HG03103 (cell line): Measurements from ENCODE around the gene TRPM4.
"Not testable (repeated sequence)": the region's sequence is repeated elsewhere in the genome, so short reads cannot be mapped to it uniquely, and the experiment has no call there.

Experiments used
- ATAC-seq: cut with Tn5 transposase; IDR thresholded peaks from one replicate; pipeline ENCODE4 v1.9.1; 2021; ENCODE audit warnings: low read depth; ENCODE audit not compliant: unreplicated experiment

The TRPM4 gene

DNA sequence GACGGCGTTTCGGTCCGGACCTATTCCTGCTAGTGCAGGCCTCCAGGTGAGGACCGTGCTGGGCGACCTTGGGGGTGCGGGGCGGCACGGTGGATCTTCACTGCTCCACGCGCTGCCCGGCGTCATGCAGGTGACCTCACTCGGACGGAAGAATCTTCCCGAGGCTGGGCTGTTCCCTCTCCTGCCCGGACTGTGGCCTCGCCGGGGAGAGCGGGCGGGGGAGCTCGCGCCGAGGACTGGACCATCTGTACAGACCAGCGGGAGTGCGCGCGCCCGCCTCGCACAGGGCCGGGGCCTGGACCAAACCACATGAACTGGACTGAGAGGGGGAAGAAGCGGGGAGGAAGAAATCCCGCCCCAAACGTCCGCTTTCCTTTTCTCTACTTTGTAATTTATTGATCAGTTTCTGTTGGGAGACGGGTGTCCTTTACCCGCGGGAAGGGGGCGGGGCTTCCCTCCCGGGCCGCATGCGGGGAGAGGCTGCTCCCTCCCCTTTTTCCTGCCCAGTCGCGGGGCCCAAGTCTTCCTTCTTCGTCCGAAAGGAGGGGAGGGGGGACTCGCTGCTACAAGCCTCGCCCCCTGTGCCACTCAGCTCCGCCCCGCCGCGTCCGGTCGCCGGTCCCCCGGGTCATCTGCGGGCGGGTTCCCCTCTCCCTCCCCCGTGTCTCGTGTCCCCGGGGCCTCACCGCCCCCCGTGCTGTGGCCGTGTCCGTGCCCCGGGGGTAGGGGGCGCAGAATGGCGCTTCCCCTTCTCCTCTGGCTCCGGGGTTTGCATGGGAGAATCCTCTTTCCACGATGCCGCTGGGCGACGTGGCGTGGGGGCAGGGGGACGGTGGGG lies 7.3 kb upstream of the TRPM4 start:
- no peak for ATAC-seq

DNA sequence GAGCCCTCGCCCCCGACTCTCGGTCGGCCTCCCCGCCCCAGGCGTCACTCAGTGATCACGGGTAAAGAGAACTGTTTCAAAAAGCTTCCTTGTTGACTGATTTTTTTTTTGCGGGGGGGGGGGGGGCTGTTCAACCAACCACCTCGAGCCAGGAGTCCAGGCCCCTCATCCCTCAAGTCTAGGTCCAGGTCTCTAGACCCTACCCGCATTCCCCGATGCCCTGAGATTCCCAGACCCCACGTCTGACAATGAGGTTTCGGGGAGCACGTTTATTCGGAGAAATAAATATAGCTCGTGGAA lies 6.7 kb upstream of the TRPM4 start:
- no peak for ATAC-seq

DNA sequence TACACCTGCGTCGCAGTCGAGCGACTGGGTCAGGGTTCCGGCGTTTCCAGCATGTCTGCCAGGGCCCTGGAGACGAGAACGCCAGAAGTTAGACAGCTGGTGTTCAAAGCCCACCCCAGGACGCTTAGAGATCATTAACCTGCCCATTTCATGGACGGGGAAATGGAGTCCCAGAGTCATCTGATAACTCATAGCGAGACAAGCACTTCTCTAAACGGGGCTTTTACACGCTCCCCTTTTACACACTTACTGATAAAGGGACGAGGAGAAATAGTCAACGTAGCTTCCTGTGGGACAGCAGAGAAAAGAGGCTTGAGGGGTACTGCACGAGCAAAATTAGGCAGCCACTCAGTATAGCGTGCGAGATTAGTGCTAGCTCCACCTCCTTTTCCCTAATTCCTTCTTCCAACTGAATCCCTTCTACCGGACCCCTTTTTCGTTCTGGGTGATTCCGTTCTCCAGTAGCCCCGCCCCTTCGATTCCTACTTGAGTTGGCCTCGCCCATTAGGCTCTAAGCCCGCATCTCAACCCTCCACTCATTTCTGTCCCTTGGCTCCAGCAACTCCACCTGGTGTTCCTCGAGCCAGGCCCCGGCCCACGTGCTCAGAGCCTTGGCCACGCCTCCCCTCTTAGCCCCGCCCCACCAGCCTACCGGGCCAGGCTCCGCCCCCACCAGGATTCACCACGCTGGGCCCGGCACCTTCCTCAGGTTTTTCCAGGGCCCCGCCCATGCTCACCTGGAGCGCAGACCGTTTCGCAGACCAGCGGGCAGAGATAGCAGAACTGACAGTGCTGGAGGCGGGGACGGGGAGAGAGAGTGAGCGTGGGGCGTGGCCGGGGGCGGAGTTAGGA lies 6.1 kb upstream of the TRPM4 start:
- ATAC-seq = no peak

DNA sequence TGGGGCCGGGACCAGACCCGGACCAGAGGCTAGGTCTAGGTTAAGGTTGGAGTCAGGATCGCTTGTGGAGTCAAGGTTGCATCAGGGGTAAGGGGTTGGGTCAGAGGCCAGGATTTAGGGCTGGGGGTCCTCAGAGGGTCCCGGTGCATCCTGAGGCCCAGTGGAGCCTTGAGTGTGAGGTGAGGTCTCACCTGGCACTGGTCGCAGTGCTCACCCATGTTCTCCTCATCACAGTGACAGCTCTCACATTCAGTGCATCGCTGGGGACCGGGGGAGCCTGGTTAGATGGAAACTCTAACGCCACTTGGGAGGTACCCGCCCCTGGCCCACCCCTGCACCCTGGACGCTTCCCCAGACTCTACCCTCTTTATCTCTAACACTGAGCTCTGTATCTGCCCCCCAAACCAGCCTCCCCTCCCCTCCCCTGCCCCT lies 5.5 kb upstream of the TRPM4 start:
- ATAC-seq = no peak

DNA sequence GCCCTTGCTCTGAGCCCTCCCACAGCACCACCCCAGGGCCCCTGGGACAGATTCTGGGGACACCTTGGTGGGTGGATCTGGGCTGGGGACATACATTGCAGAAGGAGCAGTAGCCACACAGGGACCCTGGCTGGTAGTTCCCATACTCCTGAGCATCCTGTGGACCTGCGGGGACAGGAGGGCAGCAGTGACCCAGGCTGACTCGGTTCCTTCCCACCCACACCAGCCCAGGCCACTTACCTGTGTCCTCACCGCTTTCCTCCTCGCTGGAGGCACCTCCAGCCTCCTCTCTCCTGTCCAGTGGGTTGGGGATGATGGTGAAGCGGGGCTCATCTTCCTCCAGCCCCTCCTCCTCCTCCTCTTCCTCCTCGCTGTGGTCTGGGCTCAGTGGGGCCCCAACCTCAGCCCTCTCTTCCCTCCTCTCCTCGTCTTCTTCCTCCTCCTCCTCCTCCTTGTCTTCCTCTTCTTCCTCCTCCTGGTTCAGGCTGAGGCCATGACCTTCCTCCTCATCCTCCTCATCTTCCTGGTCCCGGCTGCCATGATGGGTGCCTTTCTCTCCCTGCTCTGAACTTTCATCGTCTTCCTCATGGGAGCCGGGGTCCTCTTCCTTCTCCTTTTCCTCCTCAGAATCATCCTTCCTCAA lies 4.3 kb upstream of the TRPM4 start:
- ATAC-seq = no peak

DNA sequence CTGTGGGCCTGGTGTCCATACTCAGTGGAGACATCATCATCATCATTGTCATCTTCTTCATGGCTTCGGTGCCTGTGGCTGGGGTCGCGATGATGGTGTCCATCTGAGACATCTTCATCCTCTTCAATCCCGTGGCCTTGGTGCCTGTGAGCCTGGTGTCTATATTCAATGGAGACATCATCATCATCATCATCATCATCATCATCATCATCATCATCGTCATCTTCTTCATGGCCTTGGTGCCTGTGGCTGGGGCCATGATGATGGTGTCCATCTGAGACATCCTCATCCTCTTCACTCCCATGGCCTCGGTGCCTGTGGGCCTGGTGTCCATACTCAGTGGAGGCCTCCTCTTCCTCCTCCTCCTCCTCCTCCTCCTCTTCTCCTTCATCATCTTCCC lies 3.3 kb upstream of the TRPM4 start:
- no peak for ATAC-seq

DNA sequence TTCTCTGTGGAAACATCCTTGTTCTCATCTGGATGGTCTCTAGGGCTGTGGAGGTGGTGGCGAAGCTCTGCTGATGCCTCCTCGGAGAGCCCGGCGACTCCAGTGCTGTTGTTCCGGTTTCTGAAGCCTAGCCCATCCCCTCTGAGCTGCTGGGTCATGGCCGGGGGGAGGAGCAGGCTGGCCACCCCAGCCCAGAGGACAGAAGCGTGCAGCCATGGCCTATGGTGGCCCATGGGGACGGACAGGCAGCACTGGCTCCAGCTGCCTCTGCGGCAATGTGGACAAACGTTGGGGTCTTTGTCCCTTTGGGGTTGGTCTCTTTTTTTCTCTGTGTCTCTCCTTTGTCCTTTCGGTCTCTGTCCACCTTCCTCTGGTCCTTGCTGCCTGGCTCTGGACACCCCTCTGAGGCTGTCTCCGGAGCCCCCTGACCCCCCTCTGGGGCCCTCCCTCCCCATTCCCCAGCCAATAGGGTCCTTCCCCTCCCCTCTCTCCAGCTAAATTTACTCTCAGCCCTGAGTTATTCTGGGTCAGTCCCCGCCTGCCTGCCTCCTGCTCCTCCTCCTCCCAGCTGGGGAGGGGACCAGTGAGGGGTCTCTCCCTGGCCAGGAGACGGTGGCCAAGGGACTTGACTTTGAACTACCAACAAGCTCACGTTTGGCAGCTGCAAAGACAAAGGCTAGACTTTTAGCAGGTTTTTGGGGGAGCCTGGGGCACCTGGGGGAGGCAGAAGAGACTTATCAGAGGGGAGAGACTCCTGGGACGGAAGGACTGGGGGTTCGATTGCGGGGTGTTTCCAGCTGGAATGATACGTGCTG lies 2.4 kb upstream of the TRPM4 start, which contains the start of gene HRC:
Gene HRC, minus strand, starts transcription at position 392 of the 815 bp plus-strand sequence. Its CDS starts 159 bp downstream, at position 233.
- no peak for ATAC-seq

DNA sequence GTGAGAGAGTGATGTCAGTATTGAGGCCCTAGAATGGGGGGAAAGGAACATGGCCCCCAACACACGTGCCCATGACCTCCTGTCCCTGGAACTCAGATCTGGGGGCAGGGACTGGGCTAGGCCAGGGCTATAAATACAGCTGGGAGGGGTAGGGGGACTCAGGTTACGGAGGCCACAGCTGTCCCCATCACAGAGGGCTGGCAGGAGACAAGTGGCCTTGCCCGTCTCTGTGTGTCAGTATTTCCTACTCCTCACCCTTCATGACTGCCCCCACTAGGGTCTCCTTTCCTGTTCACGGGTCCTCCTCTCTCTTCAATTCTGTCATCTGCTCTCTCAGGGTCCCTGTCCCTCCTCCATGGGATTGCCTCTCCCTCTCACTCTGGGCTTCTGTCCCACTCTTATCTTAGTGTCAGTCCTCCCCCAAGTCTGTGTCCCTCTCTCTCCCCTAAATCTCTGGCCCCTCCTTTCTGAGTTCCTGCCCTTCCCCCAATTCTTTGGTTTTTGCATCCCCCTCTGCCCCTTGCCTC lies 1.7 kb upstream of the TRPM4 start:
- ATAC-seq = no peak

DNA sequence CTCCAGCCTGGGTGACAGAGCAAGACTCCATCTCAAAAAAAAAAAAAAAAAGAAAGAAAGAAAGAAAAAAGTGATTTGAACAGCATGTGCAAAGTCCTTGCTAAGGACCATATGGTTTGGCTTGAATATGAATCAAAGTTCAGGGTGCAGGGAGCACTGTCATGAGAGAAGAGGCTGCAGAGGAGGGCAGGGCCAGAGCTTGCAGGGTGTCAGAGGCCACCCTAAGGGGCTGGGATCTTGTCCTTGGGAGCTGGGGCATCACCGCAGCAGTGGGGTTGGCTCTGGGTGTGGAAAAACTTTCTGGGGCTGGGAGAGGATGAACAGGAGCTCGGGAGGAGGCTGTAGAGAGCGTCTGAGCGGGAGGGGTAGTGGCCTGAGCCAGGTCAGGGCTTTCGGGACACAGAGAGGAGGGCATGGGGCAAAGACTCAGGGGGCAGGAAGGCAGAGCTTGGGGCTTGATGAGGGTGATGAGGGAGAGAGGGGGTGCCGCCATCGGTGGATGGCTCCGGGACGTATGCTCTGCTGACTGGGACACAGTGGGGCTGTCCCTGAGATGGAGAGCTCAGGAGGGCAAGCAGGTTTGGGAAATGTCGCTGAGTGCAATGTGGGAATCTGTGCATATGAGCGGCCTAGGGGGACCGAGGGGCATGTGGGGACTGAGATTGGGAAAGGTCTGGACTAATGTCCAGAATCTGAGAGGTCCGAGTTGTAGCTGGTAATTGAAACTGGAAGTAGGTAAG lies 3.0 kb downstream of the TRPM4 start:
- no peak for ATAC-seq

DNA sequence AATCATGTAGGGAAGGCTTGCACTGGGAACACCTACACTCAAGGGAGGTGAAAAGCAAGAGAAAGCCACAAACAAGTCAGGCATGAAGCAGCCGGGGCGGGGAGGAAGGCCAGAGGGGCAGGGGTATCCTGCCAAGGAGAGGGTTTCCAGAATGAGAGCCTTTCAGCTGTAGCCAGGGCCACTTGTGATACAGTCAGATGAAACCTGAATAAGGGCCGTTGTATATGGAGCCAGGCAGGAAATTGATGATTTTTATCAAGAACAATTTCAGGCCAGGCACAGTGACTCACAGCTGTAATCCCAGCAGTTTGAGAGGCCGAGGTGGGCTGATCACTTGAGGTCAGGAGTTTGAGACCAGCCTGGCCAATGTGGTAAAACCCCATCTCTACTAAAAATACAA lies 4.4 kb downstream of the TRPM4 start:
- ATAC-seq = no peak

DNA sequence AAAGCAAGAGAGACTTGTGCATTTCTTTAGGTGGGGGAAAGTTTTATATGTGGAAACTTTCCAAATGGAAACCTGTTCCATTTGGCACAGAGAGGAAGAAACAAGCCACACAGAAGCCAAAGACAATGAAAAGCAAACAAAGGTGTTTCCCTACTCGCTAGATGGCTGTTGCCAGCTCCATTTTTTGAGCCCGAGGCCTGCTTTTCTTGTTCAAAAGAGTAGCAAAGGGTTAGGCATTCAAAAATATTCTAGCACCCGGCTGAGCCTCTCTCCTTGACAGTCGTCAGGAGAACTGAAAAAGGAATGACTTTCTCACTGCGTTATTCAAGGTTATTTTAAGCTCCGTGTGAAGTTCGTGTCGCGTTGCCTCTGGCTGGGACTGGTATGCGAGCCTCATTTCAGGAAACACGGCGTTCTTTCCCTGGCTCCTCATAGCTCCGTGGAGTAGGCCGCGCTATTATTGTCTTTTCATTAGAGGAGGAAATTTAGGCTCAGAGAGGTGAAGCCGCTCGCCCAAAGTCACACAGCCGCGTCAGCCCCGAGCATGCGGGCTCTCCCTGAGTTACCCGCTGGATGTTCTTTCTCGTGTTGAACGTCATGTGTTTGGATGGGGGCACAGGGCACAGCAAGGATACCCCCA lies 7.6 kb downstream of the TRPM4 start:
- ATAC-seq = no peak

DNA sequence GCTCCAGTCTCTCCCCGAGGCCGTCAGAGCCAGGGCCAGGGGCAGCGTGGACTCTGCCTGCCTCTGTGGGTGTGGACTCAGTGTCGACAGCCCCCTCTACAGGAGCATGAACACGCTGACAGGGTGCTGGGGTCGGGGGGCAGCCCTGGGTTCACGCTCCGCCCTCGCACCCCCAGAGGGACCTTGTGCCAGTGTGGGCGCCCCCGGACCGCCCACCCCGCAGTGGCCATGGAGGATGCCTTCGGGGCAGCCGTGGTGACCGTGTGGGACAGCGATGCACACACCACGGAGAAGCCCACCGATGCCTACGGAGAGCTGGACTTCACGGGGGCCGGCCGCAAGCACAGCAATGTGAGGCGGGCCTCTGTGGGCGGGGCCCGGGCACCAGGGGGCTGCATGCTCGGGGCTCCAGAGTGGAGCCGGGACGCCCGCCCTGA lies 8.3 kb downstream of the TRPM4 start:
- no peak for ATAC-seq

DNA sequence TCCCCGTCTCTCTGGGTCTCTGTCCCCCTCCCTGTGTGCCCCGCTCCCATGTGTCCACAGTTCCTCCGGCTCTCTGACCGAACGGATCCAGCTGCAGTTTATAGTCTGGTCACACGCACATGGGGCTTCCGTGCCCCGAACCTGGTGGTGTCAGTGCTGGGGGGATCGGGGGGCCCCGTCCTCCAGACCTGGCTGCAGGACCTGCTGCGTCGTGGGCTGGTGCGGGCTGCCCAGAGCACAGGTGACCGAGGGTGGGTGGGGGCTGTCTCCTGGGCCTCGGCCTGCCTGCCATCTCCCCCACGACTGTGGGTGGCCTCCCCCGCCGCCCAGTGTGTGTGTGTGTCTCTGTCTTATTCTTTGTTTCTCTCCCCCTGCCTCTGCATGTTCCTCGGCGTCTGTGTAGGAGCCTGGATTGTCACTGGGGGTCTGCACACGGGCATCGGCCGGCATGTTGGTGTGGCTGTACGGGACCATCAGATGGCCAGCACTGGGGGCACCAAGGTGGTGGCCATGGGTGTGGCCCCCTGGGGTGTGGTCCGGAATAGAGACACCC lies 10.3 kb downstream of the TRPM4 start:
- no peak for ATAC-seq

DNA sequence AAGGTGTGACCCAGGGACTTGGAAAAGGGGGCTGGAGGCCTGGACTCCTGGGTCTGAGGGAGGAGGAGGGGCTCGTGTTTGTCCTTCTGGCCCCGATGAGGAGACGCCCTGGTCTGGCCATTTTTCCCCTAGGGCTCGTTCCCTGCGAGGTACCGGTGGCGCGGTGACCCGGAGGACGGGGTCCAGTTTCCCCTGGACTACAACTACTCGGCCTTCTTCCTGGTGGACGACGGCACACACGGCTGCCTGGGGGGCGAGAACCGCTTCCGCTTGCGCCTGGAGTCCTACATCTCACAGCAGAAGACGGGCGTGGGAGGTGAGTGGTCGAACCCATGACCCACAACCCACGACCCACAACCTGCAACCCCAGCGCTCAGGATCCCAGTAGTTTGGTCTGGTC lies 10.8 kb downstream of the TRPM4 start:
- no peak for ATAC-seq

DNA sequence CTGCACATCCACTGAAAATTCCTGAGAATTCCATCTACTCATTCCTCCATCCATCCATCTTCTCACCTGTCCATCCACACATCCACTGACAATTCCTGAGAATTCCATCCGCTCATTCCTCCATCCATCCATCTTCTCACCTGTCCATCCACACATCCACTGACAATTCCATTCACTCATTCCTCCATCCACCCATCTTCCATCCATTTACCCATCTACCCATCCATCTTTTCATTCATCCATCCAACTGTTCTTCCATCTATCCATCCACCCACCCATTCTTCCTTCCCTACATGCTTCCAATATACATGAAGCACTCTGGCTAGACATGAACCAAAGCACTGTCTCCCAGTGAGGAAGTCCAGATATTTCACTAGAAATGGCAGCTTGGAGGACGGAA lies 15.6 kb downstream of the TRPM4 start:
- no peak for ATAC-seq

DNA sequence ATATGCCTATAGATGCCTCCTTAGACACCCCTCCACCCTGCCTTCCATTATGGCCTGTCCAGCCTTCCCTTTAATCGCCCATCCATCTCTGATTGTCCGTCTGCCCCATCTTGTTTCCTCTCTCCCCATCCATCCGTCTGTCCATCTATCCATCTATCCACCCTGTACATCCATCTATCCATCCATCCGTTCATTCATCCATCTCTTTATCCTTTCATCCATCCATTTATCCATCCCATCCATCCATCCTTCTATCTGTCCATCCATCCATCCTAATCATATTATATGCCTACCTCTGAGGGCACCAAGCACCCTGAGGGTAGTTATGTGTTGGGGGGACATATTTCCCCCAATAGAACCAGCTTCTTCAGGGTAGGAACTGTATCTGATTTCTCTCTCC lies 23.1 kb downstream of the TRPM4 start:
- ATAC-seq = no peak

DNA sequence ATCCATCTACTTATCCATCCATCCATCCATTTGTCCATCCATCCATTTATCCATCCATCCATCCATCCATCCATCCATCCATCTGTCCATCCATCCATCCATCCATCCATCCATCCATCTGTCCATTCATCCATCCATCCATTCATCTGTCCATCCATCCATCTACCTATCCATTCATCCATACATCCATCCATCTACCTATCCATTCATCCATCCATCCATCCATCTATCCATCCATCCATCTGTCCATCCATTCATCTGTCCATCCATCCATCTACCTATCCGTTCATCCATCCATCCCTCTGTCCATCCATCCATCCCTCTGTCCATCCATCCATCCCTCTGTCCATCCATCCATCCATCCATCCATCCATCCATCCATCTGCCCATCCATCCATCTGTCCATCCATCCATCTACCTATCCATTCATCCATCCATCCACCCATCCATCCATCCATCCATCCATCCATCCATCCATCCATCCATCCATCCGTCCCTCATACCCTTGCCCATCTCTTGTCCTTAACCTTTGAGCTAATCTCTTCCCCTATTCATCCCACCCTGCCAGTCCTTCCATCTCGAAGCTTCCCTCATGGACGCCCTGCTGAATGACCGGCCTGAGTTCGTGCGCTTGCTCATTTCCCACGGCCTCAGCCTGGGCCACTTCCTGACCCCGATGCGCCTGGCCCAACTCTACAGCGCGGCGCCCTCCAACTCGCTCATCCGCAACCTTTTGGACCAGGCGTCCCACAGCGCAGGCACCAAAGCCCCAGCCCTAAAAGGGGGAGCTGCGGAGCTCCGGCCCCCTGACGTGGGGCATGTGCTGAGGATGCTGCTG lies 24.6 kb downstream of the TRPM4 start:
- ATAC-seq = not testable (repeated sequence)

DNA sequence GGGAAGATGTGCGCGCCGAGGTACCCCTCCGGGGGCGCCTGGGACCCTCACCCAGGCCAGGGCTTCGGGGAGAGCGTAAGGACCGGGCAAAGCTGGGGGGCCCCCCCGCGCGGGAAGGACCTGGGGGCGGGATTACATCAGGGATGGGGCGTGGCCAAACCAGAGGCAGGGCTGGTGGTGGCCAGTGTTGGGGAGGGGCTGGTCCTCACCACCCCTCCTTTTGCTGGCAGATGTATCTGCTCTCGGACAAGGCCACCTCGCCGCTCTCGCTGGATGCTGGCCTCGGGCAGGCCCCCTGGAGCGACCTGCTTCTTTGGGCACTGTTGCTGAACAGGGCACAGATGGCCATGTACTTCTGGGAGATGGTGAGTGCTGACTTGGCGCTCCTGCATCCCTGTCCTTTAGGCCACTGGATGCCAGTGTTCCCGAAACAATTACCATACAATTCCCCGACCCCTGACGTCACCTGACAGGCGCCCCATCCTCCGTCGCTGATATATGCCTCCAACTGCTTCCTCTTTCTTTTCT lies 25.3 kb downstream of the TRPM4 start:
- ATAC-seq = no peak
